Measurements from ENCODE around the gene GLCE.

DNA sequence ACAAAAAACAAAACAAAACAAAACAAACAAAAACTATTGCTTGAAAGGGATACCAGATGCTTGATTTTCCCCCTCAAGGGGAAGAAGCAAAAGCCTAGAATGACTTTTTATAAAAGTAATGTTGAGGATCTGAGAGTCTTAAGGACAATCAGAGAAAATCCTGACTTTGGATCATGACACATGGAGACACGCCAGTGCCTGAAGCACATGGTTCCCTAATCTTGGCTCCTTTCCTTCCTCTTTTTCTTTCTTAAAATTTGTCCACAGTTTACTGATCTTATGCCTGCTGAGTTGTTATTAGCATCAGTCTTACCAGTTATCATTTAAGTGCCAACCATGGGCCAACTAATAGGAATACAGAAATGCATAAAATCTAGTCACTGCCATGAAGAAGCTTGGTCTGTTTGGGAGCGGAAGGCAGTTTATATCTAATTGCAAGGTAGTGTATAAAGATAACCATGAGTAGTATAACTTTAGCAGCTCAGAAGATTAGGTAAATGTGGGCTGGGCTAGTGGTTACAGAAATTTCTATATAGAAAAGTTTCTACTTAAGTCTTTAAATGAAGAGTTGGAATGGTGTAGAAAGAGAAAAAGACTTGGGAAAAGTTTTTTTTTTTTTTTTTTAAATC lies 6.9 kb downstream of the GLCE start:
- no peak for TF ChIP-seq SIN3A (IDR thresholded peaks at IDR 0.05; ENCODE audit: borderline replicate concordance, insufficient read depth, low read depth, low read length)
- TF ChIP-seq, protein P1, sequence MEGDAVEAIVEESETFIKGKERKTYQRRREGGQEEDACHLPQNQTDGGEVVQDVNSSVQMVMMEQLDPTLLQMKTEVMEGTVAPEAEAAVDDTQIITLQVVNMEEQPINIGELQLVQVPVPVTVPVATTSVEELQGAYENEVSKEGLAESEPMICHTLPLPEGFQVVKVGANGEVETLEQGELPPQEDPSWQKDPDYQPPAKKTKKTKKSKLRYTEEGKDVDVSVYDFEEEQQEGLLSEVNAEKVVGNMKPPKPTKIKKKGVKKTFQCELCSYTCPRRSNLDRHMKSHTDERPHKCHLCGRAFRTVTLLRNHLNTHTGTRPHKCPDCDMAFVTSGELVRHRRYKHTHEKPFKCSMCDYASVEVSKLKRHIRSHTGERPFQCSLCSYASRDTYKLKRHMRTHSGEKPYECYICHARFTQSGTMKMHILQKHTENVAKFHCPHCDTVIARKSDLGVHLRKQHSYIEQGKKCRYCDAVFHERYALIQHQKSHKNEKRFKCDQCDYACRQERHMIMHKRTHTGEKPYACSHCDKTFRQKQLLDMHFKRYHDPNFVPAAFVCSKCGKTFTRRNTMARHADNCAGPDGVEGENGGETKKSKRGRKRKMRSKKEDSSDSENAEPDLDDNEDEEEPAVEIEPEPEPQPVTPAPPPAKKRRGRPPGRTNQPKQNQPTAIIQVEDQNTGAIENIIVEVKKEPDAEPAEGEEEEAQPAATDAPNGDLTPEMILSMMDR (IDR thresholded peaks at IDR 0.05) = no peak
